Activated gamma-delta T cell (primary cell): ENCODE results near the gene SH3BGRL3.

Experiments used
- DNase-seq: peaks from one replicate; lab custom pipeline; 2025; lab: John Stamatoyannopoulos, UW

Gene SH3BGRL3

GRCh38 chr1:26277719-26278118 lies 2.2 kb upstream of the SH3BGRL3 start:
- no peak for DNase-seq

GRCh38 chr1:26278303-26278702 lies 1.6 kb upstream of the SH3BGRL3 start:
- DNase-seq = no peak

GRCh38 chr1:26278724-26279455 lies 996 bp upstream of the SH3BGRL3 start:
- DNase-seq = no peak

- no peak for DNase-seq
These were observed 602 bp downstream of the SH3BGRL3 start for GRCh38 chr1:26280333-26281042.

- no peak for DNase-seq
These were observed 1.4 kb downstream of the SH3BGRL3 start for GRCh38 chr1:26281091-26281958.

GRCh38 chr1:26281971-26282370 lies 2.1 kb downstream of the SH3BGRL3 start:
- DNase-seq = no peak

- DNase-seq = no peak
These were observed 2.6 kb downstream of the SH3BGRL3 start for GRCh38 chr1:26282401-26282918.

GRCh38 chr1:26283279-26283853 lies 3.5 kb downstream of the SH3BGRL3 start:
- DNase-seq = no peak

- DNase-seq = no peak
These were observed 4.1 kb downstream of the SH3BGRL3 start for GRCh38 chr1:26283871-26284596.

GRCh38 chr1:26284597-26285347 lies 4.9 kb downstream of the SH3BGRL3 start:
- DNase-seq = peak; percentile 47

- DNase-seq = no peak
These were observed 5.6 kb downstream of the SH3BGRL3 start for GRCh38 chr1:26285366-26286063.

- DNase-seq = no peak
These were observed 6.2 kb downstream of the SH3BGRL3 start for GRCh38 chr1:26286064-26286416.

GRCh38 chr1:26287033-26287711 lies 7.3 kb downstream of the SH3BGRL3 start:
- no peak for DNase-seq

- no peak for DNase-seq
These were observed 7.9 kb downstream of the SH3BGRL3 start for GRCh38 chr1:26287811-26288210.

GRCh38 chr1:26288311-26288941 lies 8.5 kb downstream of the SH3BGRL3 start:
- no peak for DNase-seq

- DNase-seq = no peak
These were observed 9.5 kb downstream of the SH3BGRL3 start for GRCh38 chr1:26289158-26290059.

GRCh38 chr1:26290122-26290881 lies 10.4 kb downstream of the SH3BGRL3 start:
- DNase-seq = no peak
